Measurements from ENCODE around the gene RGS16.

RGS16 gene

DNA sequence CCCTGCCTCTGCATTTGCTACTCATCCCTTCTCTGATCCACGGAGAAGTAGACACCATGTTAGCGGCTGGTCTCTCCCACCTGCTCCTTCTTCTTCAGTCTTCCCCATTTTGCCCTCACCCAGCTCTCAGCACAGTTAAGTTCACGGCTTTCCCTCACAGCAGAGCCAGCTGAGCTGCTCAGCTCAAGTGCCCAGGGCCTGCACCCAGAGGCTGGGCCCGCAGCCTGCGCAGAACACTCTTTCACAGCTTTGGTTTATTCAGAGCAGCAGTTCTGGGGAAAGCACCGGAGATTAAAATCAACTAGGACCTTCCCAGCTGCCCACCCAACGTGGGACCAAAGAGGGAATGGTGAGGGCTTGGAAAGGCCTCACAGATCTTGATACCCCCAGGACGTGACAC is 38.3 kb upstream of the RGS16 start:
- no peaks in the 10 kb centered on the region for H3K27me3 ChIP-seq (ENCODE audit: insufficient read depth, poor library complexity, severe bottlenecking)
- DNase-seq (ENCODE audit: low read depth in 1 of 2, low spot score in 1 of 2) = no peak
- no peak overlapping the region for H3K4me3 ChIP-seq (replicated peaks; ENCODE audit: insufficient read depth, low read length)
- no peak overlapping the region for H3K27ac ChIP-seq (replicated peaks)
- no peak for TF ChIP-seq POLR2AphosphoS5 (IDR thresholded peaks at IDR 0.05; ENCODE audit: low read depth)
- no peak for TF ChIP-seq GABPA (IDR thresholded peaks at IDR 0.05; ENCODE audit: low read depth)
- TF ChIP-seq SPI1 (IDR thresholded peaks at IDR 0.05; ENCODE audit: borderline replicate concordance, low read depth) = no peak
- TF ChIP-seq, protein P1, sequence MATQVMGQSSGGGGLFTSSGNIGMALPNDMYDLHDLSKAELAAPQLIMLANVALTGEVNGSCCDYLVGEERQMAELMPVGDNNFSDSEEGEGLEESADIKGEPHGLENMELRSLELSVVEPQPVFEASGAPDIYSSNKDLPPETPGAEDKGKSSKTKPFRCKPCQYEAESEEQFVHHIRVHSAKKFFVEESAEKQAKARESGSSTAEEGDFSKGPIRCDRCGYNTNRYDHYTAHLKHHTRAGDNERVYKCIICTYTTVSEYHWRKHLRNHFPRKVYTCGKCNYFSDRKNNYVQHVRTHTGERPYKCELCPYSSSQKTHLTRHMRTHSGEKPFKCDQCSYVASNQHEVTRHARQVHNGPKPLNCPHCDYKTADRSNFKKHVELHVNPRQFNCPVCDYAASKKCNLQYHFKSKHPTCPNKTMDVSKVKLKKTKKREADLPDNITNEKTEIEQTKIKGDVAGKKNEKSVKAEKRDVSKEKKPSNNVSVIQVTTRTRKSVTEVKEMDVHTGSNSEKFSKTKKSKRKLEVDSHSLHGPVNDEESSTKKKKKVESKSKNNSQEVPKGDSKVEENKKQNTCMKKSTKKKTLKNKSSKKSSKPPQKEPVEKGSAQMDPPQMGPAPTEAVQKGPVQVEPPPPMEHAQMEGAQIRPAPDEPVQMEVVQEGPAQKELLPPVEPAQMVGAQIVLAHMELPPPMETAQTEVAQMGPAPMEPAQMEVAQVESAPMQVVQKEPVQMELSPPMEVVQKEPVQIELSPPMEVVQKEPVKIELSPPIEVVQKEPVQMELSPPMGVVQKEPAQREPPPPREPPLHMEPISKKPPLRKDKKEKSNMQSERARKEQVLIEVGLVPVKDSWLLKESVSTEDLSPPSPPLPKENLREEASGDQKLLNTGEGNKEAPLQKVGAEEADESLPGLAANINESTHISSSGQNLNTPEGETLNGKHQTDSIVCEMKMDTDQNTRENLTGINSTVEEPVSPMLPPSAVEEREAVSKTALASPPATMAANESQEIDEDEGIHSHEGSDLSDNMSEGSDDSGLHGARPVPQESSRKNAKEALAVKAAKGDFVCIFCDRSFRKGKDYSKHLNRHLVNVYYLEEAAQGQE (IDR thresholded peaks at IDR 0.05; ENCODE audit: insufficient replicate concordance, low read depth) = no peak
- no peak for TF ChIP-seq CTCF (IDR thresholded peaks at IDR 0.05; ENCODE audit: insufficient read depth, low read length)

DNA sequence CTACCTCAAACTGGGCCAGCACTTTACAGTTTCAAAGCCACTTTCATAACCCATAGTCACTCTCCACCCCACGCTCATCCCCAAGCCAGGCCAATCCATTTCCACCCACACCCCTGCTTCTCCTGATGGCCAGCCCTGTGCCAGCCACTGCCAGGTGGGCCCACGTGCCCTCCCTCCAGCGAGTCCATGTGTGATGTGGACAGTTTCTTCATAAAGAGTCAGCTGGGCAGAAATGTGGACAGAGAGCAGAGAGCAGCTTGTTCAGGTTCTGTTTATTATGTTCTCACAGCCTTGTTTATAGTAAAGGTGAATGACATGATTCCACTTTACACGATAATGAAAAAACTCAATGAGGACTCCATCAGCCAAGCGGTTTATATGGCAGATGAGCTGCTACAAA is 37.4 kb upstream of the RGS16 start:
- Histone ChIP-seq H3K4me3 (replicated peaks; ENCODE audit: insufficient read depth, low read length) (no peak overlapping the region), H3K27me3 (ENCODE audit: insufficient read depth, poor library complexity, severe bottlenecking) (no peaks in the 10 kb centered on the region), H3K27ac (replicated peaks) (no peak overlapping the region)
- no peak for DNase-seq (ENCODE audit: low read depth in 1 of 2, low spot score in 1 of 2)
- TF ChIP-seq, protein P1 (IDR thresholded peaks at IDR 0.05; ENCODE audit: insufficient replicate concordance, low read depth) = no peak
- TF ChIP-seq POLR2AphosphoS5 (IDR thresholded peaks at IDR 0.05; ENCODE audit: low read depth) = no peak
- TF ChIP-seq CTCF (IDR thresholded peaks at IDR 0.05; ENCODE audit: insufficient read depth, low read length) = no peak
- TF ChIP-seq GABPA (IDR thresholded peaks at IDR 0.05; ENCODE audit: low read depth) = no peak
- no peak for TF ChIP-seq SPI1 (IDR thresholded peaks at IDR 0.05; ENCODE audit: borderline replicate concordance, low read depth)

GRCh38 chr1:182639330-182639729 is 35.1 kb upstream of the RGS16 start:
- H3K4me3 ChIP-seq (replicated peaks; ENCODE audit: insufficient read depth, low read length) = no peak overlapping the region
- H3K27me3 ChIP-seq (ENCODE audit: insufficient read depth, poor library complexity, severe bottlenecking) = no peaks in the 10 kb centered on the region
- no peak overlapping the region for H3K27ac ChIP-seq (replicated peaks)
- TF ChIP-seq, protein P1 (IDR thresholded peaks at IDR 0.05; ENCODE audit: insufficient replicate concordance, low read depth) = no peak
- TF ChIP-seq GABPA (IDR thresholded peaks at IDR 0.05; ENCODE audit: low read depth) (no peak), POLR2AphosphoS5 (IDR thresholded peaks at IDR 0.05; ENCODE audit: low read depth) (no peak), SPI1 (IDR thresholded peaks at IDR 0.05; ENCODE audit: borderline replicate concordance, low read depth) (no peak), CTCF (IDR thresholded peaks at IDR 0.05; ENCODE audit: insufficient read depth, low read length) (no peak)
- DNase-seq (ENCODE audit: low read depth in 1 of 2, low spot score in 1 of 2) = no peak
